GM20000 (cell line): Measurements from ENCODE around the gene PRDM16.

Experiments used
- DNase-seq: peaks from one replicate; pipeline ENCODE4 v3.0.0; 2012; ENCODE audit warnings: low spot score
- CTCF ChIP-seq: IDR thresholded peaks from 2 replicates; pipeline ENCODE4 v1.5.1; 2012; ENCODE audit warnings: mild to moderate bottlenecking, control low read depth; ENCODE audit errors: extremely low read depth, missing control alignments

PRDM16 gene

GRCh38 chr1:3033790-3034090 lies 35.3 kb upstream of the PRDM16 start:
- no peak for TF ChIP-seq CTCF
- no peak for DNase-seq

GRCh38 chr1:3034162-3034561 lies 34.8 kb upstream of the PRDM16 start:
- no peak for TF ChIP-seq CTCF

GRCh38 chr1:3034728-3035562 lies 34.1 kb upstream of the PRDM16 start:
- no peak for TF ChIP-seq CTCF
- no peak for DNase-seq

More at GRCh38 chr1:3034162-3034561, 34.8 kb upstream of the PRDM16 start:
- DNase-seq: no peak

GRCh38 chr1:3035563-3036446 lies 33.2 kb upstream of the PRDM16 start:
- DNase-seq: no peak
- no peak for TF ChIP-seq CTCF

DNA sequence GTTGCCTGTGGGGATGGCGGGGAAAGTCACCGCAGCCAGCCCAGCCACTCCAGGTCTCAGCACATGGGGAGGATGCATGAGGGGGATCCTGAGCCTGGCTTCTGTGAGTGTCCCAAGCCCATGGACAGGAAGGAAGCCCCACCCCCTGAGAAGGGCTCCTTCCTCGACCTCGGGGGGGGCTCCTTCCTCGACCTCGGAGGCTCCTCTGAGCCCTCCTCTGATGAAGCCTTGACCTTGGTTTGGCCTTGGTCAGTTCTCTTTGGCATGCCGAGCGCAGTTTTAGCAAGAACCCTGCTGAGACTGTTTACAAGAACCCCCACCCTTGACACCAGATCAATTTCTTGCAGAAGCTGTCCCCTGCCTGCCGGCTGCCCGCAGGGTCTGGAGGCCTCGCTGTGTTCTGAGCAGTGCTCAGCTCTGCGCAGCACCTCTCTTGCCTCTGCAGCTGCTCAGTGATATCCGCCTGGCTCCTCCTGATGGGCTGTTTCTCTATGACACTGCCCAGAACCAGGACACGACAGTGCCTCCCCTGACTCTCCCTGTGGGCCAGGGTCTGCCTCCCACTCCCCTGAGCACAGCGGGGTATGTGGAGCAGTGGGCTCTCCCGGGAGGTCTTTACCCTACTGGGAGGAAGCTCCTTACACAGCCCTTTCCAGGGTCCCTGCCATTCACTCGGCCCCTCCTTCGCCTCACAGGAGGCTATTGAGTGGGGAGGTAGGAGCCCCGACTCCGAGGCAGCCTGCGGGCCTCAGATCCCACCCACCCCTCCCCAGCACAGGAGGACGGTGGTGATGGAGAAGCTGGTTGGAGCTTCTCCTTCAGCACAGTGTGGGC lies 32.3 kb upstream of the PRDM16 start:
- no peak for TF ChIP-seq CTCF

DNA sequence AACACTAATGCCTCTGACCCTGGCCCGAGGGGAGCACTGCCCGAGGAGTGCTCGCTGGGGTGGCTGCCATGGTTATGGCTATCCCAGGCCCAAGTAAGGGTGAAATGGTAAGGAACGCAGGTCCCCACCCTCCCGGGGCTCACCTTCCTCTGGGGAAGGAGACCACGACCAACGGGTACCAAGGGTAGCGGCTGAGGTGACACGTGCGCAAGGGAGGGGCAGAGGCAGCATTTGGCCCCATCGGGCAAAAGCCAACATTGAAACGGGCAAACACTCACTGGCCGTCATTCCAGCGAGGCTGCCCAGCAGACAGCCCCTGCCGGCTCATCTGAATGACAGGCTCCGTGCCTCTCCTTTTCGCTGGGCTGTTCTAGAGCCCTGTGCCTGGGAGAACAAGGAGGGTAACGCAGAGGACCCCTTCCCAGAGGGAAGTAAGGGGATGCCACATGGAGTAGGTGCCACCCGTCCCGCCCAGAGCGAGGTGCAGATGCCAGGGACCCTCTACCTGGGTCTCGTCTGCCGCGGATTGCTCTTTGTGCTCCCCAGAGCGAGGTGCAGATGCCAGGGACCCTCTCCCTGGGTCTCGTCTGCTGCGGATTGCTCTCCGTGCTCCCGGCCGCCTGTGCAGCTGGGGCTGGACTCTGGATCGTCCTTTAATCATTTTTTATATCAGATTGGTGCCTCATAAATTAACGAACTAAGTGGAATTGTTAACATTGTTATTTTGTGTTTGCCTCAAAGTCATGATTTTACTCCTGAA lies 31.5 kb upstream of the PRDM16 start:
- DNase-seq: no peak
- no peak for TF ChIP-seq CTCF

More for the DNA sequence above, 32.3 kb upstream of the PRDM16 start:
- no peak for DNase-seq
